Adrenal gland (tissue), 5 donors: ENCODE measurements around the gene SCFD1.

ENCODE experiments used
- POLR2A ChIP-seq, 2 donors: fragments of 450-650 bp; IDR thresholded peaks; one replicate each; pipeline ENCODE4 v1.6.1; 2017; ENCODE audit warnings: antibody characterized with exemption in 2 of 2, mild to moderate bottlenecking in 2 of 2, moderate library complexity in 1 of 2
- TF ChIP-seq, protein P1 (sequence below), 6 experiments: fragments of 450-650 bp in 4 of 6; fragments of 200-600 bp in 2 of 6; sonication (generic) in 1 of 6; IDR thresholded peaks; 1 replicate in 5 of 6; 2 replicates in 1 of 6; pipeline versions ENCODE4 v1.5.1 to v1.8.0; 2016 to 2021; ENCODE audit warnings: antibody characterized with exemption in 6 of 6, mild to moderate bottlenecking in 2 of 6, moderate library complexity in 1 of 6
- donor health status: DM: no; HTN: no; CAD: no.

DNA sequence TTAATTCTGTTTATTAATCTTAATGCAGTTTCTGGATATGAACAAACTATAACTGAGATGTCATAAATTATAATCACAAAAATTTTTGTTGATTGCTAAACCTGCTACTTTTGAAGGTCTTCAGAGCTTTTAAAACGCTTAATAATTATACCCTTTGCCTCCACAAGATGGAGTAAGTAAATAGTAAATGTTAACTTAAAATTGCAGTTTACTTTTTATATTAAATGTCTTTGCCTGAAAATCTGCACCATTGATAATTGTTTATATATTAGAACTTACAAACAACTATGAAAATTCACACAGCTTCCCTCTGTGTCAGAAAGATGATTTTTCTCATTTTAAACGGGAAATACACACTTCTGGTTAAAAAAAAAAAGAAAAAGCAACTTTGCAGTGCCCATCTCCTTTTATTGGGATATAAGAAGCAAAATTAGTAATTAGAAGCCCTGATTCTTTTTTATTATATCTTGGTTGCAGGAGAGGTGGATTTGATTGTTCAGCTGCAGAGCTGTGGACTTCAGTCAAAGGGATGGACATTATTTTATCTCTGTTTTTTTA lies 35.6 kb downstream of the SCFD1 start:
- TF ChIP-seq, protein P1, sequence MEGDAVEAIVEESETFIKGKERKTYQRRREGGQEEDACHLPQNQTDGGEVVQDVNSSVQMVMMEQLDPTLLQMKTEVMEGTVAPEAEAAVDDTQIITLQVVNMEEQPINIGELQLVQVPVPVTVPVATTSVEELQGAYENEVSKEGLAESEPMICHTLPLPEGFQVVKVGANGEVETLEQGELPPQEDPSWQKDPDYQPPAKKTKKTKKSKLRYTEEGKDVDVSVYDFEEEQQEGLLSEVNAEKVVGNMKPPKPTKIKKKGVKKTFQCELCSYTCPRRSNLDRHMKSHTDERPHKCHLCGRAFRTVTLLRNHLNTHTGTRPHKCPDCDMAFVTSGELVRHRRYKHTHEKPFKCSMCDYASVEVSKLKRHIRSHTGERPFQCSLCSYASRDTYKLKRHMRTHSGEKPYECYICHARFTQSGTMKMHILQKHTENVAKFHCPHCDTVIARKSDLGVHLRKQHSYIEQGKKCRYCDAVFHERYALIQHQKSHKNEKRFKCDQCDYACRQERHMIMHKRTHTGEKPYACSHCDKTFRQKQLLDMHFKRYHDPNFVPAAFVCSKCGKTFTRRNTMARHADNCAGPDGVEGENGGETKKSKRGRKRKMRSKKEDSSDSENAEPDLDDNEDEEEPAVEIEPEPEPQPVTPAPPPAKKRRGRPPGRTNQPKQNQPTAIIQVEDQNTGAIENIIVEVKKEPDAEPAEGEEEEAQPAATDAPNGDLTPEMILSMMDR (IDR thresholded peaks at IDR 0.05): peak in 5 of 6 experiments; percentile 22 to 49 (median 43)
- TF ChIP-seq POLR2A (IDR thresholded peaks at IDR 0.05): no peak
